D721Med (cell line): ENCODE results near the gene LAMB1.

Source experiments
- DNase-seq: peaks from one replicate; pipeline ENCODE4 v3.0.0; 2011; ENCODE audit warnings: low spot score; ENCODE audit not compliant: insufficient read length
- FAIRE-seq: peaks from 2 replicates; lab custom pipeline; 2011; peaks lifted over from hg19 to GRCh38; lab: Jason Lieb, UNC
- CTCF ChIP-seq: IDR thresholded peaks from 2 replicates; pipeline ENCODE4 v1.5.1; 2012; ENCODE audit warnings: mild to moderate bottlenecking, control low read depth; ENCODE audit not compliant: insufficient read depth; ENCODE audit errors: missing control alignments

Gene LAMB1

GRCh38 chr7:107877731-107878382, 125.1 kb downstream of the LAMB1 start:
- DNase-seq (no peak), FAIRE-seq (no peak)
- TF ChIP-seq CTCF, result no peak

GRCh38 chr7:107876916-107877315, 126.0 kb downstream of the LAMB1 start:
- DNase-seq, result no peak
- no peak for TF ChIP-seq CTCF
- no peak for FAIRE-seq

GRCh38 chr7:107874605-107875446, 128.1 kb downstream of the LAMB1 start:
- peak; percentile 80 for TF ChIP-seq CTCF
- peak; percentile 64 for FAIRE-seq
- no peak for DNase-seq

- FAIRE-seq (no peak), DNase-seq (no peak)
- no peak for TF ChIP-seq CTCF
Measured at GRCh38 chr7:107874111-107874510, 128.8 kb downstream of the LAMB1 start.
